Activated CD8-positive, alpha-beta memory T cell treated with anti-CD3 and anti-CD28 coated beads for 48 hours (primary cell): ENCODE results near the gene TMEM101.
"Not testable (repeated sequence)": the region's sequence is repeated elsewhere in the genome, so short reads cannot be mapped to it uniquely, and the experiment has no call there.

ENCODE experiments used
- DNase-seq, 3 experiments: peaks; one replicate each; pipeline ENCODE4 v3.0.0-alpha.2; 2020; ENCODE audit warnings: low read depth in 2 of 3, low spot score in 2 of 3

Gene TMEM101

DNA sequence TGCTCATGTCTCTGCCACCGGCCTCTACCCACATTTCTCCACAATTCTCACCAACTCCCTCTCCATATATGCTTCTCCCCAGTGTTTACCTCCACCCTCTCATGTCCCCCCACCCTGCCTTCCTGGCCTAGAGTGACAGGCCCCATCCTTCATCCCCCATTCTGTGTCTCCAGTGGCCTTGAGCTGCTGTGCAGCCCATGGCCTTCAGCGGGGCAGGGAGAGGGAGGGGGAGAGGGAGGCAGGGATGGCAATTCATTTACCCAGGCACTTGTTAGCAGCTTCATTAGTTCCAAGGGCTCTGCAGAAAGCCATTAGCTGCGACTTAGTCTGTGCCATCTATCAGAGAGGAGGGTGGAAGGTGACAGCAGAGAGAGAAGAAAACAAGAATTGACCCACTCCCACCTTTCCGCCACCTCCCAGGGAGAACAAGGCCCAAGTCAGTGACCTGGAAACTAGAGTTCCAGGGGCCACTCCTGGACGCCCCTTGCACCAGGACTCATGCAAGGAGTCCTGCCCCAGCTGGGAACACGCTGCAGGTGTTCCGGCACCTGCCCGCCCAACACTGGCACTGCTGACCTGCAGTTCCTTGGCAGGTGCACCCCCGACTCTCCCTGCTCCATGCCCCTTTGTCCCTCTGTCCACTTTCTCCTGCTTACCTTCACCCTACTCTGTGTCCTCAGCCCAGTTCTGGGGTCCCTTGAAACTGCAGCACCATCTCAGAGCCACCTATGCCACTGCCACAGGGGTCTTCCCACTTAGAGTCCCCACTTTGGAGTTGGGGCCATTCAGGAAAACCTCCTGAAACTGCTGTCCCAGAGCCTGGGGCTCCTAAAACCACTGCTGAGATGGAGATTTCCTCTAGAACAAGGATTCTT, 37.6 kb downstream of the TMEM101 start:
- DNase-seq, result no peak

DNA sequence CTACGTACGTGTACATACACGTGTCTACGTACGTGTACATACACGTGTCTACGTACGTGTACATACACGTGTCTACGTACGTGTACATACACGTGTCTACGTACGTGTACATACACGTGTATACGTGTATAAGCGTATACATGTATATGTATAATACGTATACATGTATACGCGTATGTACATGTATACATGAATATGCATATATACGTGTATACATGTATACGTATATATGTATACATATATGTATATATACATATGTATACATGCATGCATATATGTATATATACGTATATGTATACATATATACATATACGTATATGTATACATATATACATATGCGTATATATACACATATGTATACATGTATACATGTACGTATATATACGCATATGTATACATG, 38.9 kb downstream of the TMEM101 start:
- no peak for DNase-seq

DNA sequence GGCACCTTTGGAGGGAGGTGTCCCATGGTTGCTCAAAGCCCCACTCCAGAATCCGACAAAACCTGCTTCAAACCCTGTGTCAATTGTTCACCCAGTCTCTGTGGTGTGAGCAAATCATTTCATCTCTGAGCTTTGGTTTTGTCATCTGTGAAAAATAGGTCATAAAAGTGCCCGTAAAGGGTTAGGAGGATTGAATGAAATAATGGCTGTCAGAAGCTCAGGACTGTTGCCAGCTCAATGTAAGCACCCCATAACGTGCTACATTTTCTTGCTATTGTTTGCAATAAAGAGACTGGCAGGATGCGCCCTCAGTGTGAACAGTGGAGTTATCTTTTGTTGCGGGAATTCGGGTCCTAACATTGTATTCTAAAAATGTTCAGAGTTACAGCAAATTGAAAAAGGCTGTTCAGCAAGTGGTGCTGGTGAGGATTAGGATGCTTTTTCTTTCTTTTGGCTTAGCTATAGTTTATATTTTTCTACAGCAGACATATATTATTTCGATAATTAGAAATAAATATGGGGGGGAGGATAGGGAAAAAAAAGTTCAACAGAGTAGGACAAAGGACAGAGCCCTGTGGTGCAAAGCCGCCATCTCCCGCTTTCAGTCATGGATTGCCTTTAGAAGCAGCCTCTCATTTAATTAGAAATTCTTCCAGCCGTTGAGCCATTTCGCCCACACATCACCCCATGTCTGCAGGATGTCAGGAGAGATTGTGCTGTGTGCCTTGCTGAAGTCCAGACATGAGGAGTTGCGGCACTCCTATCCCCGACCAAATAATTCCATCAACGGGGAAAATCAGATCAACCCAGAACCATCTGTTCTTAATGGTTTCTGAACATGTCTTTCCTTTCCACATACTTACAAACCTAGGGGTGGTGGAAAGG, 40.1 kb downstream of the TMEM101 start:
- no peak for DNase-seq

DNA sequence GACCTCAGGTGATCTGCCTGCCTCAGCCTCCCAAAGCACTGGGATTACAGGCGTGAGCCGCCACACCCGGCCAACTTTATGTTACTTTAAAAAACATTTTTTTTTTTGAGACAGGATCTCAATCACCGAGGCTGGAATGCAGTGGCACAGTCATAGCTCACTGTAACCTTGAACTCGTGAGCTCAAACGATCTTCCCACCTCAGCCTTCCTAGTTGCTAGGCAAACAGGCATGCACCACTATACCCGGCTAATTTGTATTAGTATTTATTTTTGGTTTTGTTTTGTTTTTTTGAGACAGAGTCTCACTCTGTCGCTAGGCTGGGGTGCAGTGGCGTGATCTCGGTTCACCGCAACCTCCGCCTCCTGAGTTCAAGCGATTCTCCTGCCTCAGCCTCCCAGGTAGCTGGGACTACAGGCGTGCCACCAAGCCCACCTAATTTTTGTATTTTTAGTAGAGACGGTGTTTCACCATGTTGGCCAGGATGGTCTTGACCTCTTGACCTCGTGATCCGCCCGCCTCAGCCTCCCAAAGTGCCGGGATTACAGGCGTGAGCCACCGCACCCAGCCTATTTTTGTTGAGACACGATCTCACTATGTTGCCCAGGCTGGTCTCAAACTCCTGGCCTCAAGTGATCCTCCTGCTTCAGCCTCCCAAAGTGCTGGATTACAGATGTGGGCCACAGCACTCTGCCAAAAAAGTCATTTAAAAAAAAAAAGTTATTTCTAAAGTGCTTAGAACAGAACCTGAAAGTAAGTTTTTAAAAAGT, 42.1 kb downstream of the TMEM101 start:
- not testable (repeated sequence) for DNase-seq

DNA sequence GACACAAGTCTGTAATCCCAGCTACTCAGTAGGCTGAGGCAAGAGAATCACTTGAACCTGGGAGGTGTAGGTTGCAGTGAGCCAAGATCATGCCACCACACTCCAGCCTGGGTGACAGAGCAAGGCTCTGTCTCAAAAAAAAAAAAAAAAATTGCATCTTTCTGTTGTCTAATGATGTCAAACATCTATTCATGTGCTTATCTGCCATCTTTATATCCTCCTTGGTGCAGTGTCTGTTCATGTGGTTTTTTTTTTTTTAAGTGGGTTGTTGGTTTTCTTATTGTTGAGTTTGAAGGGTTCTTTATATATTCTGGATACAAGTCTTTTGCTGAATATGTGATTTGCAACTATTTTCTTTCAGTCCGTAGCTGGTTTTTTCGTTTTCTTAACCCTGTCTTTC, 43.3 kb downstream of the TMEM101 start:
- not testable (repeated sequence) for DNase-seq

DNA sequence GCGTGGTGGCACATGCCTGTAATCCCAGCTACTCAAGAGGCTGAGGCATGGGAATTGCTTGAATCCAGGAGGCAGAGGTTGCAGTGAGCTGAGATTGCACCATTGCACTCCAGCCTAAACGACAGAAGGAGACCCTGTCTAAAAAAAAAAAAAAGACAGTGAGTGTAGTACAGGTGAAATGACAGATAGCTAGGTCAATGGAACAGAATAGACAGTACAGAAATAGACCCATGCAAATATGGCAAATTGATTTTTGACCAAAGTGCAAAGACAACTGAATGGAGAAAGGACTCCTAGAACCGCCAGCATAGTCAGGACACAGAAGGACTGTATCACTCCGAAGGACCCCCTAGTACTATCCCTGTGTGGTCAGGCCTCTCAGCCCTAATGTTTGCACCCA, 44.4 kb downstream of the TMEM101 start:
- DNase-seq, result no peak

DNA sequence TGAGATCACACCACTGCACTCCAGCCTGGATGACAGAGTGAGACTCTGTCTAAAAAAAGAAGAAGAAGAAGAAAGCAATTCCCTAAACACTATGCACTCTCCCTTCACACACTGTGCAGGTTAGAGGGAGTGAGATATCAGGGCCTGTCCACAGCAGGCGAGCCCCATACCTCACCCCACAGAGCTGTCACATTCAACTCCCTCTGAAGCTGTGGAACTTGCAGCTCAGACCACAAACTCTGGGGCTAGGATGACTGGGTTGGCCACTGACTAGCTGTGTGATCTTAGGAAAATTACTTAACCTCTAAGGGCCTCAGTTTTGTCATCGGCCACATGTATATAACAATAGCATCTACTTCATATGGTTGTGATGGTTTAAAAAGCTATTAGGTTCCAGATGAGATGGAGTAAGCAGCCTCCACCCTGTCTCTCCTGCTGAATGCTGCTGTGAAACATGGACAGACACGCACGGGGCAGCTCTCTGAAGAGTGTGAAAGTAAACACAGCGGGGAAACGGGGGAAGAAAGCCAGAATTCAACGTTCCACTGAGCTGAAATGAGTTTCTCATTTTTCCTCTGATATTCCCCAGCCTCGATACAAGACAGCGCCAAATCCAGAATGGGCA, 47.4 kb downstream of the TMEM101 start:
- no peak for DNase-seq

DNA sequence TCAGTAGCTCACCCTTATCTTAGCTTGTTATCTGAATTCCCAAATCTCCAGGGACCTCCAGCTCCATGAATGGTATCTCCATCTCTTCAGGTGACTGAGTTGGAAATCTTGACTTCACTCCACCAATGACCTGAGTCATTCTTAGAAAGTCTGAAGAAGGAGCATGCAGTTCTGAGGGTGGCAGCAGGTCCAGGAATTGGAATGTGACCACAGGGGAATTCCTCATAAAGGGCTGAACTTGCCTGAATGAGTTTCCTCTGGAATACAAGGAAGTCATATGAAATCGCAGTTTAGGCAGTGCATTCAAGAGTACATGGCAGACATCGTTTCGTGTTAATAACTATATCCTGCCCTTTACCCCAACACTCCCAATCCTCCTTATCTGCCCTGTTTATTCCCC, 48.5 kb downstream of the TMEM101 start:
- no peak for DNase-seq

DNA sequence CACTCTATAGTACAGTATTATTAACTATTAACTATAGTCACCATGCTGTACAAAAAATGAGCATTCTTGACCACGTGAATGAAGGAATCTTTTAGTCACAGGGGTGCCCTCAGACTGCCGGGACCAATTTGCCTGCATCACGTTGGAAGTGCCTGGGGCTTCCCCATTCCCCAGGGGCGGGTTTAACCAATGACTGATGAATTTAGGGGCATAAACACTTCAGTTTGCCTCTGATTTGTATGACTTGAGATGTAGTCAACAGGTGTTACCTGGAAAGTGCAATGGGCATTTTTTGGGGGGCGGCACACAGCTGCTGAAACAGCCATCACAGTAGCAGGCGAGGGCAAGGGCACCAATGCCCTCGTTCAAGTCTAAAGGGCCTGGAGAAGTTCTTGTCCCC, 52.3 kb downstream of the TMEM101 start:
- DNase-seq, result no peak

DNA sequence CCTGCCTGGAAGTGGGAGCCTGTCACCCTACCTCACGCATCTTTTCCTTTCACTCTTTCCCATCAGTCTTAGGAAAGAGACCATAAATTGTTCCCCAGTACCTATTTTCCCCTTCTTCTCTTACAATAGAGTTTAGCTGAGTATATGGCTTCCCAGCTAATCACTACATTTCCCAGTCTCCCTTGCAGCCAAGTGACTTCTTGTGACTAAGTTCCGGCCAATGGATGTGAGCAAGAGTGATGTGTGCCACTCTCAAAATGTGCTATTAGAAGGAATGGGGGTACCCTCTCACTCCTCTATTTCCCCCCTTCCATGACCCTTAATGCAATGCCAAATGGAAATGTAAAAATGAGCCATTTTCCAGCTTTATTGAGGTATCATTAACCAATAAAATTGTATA, 52.8 kb downstream of the TMEM101 start:
- DNase-seq, result no peak

DNA sequence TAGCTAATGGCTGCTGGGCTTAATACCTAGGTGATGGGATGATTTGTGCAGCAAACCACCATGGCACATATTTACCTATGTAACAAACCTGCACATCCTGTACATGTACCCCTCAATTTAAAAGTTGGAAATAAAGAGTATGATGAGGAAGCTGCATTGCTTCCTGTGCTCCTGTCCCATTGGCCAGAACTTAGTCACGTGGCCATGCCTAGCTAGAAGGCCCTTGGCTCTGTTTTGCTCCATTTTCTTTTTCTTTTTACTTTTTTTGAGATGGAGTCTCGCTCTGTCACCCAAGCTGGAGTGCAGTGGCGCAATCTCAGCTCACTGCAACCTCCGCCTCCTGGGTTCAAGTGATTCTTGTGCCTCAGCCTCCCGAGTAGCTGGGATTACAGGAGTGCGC, 53.5 kb downstream of the TMEM101 start:
- not testable (repeated sequence) for DNase-seq
